GM19455 (cell line): ENCODE results near the gene GDPD1.
"Not testable (repeated sequence)": the region's sequence is repeated elsewhere in the genome, so short reads cannot be mapped to it uniquely, and the experiment has no call there.

Experiments used
- ATAC-seq: cut with Tn5 transposase; IDR thresholded peaks from one replicate; pipeline ENCODE4 v1.9.1; 2021; ENCODE audit not compliant: unreplicated experiment

GDPD1 gene

DNA sequence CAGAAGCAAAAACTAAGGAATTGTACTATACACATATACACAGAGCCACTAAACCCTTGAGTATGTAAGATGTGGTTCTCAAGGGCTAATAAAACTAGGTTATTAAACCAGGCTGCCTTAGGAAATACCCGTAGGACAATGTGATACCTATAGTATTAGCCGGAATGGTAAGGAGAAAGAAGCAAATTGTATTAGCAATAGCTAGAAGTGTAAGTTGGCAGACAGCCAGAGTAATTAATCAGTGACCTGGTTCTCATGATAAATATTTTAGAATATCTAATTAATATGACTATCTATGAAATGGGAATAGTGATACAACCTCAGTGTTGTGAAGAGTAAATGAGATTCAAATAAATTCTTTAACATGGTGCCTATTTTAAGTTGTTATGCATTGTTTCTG is 18.6 kb downstream of the GDPD1 start:
- ATAC-seq: no peak

DNA sequence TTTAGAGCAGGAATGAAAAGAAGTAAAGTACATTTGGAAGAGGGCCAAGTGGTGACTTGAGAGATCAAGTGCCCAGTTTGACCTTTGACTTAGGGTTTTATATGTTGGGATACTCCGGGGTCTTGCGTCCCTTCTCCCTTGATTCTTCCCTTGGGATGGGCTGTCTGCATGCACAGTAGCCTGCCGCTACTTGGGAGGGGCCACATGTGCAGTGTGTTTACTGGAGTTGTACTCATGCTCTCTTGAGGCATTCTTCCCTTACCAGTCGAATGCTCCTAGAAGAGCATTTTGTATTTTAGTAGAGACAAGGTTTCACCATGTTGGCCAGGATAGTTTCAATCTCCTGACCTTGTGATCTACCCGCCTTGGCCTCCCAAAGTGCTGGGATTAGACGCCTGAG is 23.8 kb downstream of the GDPD1 start:
- no peak for ATAC-seq

DNA sequence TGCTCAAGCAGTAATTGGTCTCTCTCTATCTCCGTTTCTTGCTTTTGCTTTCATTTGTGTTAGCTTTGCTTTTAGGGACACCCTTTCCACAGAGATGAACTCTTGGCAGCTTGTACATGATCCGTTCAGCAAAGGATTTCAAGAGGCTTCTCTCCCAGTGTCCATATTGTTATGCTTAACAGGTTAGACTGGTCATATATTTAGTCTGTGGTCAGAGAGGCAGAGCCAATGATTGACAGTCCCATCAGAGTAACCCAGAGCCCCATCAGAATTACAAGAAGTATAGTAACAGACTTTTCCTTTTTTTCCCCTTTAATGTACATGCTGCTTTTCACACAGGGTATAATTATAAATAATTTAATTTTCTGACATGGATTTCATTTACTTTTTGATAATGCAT is 34.4 kb downstream of the GDPD1 start:
- no peak for ATAC-seq

DNA sequence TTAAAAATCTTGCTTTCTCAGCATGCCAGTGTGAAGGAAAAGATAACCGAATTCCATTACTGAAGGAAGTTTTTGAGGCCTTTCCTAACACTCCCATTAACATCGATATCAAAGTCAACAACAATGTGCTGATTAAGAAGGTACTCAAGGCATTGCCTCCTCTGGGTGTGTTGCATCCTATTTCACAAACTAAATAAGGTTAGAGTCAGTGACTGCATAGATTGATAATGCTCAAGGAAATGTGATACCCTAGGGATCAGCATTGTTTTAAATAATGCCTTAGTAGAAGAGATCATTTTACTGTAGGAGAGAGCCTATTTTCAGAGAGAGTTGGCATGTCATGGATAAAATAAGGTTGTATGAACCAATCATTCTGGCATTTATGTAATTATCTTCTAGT is 36.8 kb downstream of the GDPD1 start:
- ATAC-seq: no peak

DNA sequence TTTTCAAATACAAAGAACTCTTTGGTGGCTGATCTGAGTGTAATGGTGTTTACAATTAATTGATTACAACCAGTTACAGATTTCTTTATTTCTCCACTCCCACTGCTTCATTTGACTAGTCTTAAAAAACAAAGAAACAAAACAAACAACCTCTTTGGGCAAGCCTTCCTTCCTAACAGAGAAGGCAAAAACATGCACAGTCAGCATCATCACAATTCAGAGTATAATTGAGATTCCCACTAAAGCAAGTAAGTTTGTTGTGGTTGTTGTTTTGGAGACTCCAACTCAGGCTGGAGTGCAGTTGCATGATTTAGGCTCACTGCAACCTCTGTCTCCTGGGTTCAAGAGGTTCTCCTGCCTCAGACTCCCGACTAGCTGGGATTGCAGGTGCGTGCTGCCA is 40.4 kb downstream of the GDPD1 start:
- no peak for ATAC-seq

DNA sequence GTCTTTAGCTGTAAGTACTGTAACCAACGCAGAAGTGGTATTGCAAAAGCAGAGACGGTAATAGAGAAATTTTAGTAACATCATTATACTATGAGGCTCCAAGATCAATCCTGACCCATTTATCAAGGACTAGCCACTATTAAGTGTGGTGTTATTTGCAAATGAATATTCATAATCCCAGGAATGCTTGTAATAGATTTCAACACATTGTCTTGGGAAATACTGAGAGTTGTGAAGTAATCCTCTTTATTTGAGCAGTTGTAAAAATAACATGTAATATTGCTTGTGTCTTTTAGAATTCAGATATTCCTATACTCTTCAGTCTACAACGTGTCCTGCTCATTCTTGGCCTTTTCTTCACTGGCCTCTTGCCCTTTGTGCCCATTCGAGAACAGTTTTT is 46.4 kb downstream of the GDPD1 start:
- ATAC-seq: no peak

DNA sequence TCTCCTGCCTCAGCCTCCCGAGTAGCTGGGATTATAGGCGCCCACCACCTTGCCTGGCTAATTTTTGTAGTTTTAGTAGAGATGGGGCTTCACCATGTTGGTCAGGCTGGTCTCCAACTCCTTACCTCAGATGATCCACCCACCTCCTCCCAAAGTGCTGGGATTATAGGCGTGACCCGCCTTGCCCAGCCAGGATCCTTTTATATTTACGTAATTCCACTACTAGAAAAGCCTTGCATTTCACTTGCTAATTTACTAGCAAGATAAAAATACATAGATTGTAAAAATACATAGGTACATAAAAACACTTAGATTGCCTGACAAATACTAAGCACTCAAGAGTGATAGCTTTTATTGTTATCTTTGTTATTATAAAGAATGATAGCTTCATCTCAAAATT is 47.5 kb downstream of the GDPD1 start:
- ATAC-seq: no peak

DNA sequence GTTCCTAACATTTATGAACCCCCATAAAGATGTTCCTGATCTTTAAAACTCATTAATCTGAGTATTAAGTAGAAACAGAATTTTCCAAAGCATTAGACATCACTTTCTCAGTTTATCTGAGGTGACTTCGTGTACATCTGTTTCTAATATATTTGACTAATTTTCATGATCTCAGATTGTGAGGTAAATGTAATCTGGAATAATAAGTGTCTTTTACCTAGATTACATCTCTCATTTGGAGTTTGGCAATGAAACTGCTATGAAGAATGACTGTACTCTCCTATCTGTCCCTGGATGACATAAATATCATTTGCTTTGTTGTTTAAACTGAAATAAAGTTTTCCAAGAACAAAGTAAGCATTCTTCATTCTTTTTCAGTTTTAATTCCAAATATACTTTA is 55.3 kb downstream of the GDPD1 start:
- no peak for ATAC-seq

DNA sequence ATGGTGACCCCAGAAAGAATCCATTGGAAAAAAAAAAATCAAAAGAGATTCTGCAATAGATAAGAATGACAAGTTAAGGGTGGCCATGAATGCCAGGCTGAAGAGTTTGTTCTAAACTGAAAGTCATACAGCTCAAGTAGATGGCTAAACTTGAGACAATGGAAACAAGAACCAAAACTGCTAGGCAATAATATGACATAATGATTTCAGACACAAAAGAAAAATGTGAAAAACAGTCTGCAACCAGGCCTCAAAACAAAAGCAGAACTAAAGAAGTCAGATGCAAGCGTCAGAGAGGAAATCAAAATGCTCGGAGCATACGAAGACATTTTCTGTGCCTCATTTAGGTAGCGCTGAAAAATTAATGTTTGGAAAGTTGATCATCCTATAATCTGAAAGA is 56.7 kb downstream of the GDPD1 start:
- ATAC-seq: peak; percentile 71

DNA sequence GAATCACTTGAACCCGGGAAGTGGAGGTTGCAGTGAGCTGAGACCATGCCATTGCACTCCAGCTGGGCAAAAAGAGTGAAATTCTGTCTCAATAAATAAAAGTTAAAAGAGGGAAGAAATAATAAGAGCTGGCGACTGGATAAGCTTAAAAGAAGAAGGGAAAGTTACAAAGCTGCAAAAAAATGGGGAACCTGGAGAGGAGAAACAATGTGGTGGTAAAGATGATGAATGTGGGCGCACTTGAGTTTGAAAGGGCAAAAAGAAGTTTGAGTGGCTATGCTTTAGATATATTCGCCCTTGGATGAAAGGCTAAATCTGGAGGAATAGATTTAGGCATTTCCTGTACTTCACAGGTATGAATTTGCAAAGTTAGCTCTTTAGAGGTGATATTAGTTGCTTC is 58.1 kb downstream of the GDPD1 start:
- ATAC-seq: no peak

DNA sequence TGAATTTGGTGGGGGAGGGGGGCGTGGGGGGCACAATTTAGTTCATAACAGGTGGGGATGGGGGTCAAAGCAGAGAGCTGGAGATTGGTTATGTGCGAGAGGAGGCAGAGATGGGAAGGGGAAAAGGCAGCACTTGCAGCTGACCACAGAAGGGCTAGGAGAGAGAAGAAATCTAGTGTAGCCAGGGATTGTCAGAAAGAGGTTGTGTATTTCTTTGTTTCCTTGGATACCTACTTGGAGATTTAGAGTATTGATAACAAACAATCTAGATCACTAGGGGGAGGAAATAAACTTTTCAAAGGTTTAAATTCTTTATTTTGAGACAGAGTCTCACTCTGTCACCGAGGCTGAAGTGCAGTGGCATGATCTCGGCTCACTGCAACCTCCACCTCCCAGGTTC is 64.0 kb downstream of the GDPD1 start:
- ATAC-seq: no peak

DNA sequence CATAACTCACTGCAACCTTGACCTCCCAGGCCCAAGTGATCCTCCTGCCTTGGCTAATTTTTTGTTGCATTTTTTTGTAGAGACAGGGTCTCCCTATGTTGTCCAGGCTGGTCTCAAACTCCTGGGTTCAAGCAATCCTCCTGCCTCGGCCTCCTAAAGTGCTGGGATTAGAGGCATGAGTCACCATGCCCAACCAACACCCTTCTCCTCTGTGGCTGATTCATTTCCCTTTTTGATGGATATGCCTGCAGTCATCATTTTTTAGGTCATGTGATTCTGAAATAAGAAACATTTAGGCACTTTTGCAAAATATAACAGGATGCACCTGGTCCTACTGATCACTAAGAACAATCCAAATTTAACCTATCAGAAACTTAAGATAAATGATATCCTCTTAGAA is 67.1 kb downstream of the GDPD1 start:
- no peak for ATAC-seq

DNA sequence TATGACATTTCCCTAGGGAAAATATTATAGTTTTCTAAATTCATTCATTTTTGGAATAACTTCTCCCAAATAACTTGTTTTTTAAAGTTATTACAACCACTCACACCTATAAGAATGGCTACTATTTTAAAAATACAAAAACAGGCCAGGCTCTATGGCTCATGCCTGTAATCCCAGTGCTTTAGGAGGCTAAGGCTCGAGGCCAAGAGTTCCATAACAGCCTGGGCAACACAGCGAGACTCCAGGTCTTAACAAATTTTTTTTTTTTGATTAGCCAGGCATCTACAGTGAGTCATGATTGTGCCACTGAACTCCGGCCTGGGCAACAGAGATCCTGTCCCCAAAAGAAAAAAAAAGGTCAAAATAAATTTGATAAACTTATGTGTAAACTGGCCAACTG is 67.6 kb downstream of the GDPD1 start:
- no peak for ATAC-seq

DNA sequence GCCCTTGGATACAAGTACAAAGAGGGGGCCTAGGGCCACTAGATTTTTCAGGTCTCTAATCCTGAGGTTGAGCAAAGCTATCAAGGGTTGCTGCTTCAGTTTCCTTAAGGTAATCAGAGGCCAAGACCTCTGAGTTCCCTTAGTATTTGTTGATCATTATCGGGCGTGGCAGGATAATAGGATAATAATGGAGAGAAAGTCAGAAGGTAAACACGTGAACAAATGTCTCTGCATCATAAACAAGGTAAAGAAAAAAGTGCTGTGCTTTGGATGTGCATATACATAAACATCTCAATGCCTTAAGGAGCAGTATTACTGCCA is 69.6 kb downstream of the GDPD1 start:
- no peak for ATAC-seq

DNA sequence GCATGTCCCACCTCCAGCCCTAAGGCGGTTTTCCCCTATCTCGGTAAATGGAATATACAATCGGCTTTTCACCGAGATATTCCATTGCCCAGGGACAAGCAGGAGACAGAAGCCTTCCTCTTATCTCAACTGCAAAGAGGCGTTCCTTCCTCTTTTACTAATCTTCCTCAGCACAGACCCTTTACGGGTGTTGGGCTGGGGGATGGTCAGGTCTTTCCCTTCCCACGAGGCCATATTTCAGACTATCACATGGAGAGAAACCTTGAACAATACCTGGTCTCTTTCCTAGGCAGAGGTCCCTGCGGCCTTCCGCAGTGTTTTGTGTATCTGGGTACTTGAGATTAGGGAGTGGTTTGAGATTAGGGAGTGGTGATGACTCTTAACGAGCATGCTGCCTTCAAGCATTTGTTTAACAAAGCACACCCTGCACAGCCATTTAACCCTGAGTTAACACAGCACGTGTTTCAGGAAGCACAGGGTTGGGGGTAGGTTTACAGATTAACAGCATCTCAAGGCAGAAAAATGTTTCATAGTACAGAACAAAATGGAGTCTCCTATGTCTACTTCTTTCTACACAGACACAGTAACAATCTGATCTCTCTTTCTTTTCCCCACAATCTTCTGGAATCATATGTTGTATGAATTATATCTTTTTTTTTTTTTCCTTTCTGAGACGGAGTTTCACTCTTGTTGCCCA is 70.1 kb downstream of the GDPD1 start:
- ATAC-seq: not testable (repeated sequence)

DNA sequence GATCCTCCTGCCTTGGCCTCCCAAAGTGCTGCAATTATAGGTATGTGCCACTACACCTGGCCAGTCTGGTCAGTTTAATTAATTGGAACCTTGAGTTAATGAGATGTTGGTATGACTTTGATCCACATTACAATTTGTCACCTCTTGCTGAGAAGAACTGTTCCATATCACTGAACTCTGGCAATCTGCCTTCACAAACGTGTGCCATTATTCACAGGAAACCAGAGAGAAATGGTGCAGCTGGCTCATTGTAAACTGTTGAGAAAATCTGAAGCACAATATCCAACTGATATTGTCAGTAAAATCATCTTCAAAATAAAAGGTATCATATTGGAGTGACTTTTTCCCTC is 71.8 kb downstream of the GDPD1 start:
- ATAC-seq: no peak

DNA sequence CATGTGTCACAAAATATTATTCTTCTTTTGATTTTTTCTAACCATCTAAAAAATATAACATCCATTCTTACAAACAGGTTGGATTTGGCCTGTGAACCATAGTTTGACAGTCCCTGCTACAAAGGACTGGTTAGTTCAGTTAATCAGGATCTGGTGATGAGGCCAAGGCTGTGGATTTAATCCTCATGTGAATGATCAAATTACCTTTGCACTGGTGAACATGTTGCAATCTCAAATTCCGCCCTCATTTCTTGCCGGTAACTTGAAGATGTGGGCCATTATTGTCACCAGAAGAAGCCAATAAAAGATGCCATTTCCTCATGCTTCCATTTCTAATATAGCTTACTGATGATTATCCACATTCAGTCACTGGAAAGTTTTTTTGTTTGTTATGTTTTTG is 75.9 kb downstream of the GDPD1 start:
- ATAC-seq: no peak

DNA sequence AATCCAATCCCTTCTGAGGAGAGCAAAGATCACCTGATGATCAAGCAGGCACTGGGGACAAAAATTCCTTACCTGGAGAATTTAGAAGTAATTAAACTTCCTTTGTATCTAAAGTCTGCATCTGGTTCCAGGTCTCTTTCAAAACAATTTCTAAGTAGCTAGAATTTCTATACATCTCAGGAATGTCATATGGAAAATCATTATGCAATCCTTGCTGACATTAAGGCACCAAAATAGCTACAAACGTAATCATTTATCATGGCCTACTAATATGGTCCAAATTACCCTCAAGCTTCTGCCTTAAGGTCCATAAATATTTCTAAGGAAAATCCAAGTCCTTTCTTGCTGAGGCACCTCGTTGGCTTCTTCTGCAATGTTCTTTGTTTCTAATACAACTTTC is 78.2 kb downstream of the GDPD1 start:
- no peak for ATAC-seq

DNA sequence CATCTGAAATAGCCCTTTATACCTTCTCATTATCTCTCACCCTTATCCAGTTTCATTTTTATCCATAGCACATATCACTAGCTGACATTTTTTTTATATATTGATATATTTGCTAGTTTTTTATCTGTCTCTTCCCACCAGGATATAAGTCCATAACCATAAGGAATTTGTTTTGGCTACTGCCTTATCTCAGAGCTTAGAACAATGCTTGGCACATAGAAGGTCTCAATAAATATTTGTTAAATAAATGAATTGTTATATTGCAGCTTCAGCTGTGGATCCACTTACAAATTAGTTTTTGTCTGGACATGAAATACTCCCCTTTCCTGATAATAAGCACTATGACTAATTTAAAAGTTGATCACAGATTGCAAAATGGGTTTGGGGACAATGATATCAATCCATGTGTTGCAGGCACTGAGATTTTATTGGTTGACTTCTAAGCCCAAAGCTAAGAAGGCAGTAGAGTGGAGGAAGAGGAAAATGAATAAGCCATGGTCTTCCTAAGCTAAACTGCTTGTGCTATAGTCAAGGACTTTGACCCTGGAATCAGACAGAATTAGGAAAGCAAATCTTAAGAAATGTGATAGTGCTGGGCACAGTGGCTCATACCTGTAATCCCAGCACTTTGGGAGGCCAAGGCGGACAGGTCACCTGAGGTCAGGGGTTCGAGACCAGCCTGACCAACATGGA is 79.2 kb downstream of the GDPD1 start:
- ATAC-seq: no peak

DNA sequence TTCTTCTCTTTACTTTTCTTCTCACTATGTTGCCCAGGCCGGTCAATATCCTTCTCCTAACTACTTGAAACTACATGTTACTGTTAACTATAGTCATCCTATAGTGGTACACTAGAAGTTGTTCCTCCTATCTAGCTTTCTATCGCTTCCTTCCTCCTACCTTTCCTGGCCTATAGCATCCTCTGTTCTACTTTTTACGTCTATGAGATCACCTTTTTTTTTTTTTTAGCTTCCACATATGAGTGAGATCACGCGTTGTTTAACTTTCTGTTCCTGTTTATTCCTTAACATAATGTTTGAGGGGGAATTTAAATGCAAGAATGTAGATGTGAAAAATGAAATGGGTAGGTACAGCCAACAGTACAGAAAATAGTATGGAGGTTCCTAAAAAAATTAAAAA is 80.6 kb downstream of the GDPD1 start:
- no peak for ATAC-seq

DNA sequence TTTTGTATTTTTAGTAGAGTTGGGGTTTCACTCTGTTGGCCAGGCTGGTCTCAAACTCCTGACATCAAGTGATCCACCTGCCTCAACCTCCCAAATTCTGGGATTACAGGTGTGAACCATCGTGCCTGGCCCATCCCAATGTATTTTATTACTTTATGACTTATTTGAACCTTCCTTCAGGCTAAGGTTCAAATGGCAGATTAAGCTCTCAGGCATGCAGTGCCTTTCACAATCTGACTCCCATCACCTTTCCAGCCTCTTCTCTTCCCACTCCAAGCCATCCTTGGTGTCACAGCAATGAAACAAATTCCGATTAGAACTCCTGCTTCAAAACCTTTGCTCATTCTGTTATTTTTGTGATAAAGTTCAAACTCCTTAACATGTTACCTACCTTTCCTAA is 84.5 kb downstream of the GDPD1 start:
- ATAC-seq: no peak

DNA sequence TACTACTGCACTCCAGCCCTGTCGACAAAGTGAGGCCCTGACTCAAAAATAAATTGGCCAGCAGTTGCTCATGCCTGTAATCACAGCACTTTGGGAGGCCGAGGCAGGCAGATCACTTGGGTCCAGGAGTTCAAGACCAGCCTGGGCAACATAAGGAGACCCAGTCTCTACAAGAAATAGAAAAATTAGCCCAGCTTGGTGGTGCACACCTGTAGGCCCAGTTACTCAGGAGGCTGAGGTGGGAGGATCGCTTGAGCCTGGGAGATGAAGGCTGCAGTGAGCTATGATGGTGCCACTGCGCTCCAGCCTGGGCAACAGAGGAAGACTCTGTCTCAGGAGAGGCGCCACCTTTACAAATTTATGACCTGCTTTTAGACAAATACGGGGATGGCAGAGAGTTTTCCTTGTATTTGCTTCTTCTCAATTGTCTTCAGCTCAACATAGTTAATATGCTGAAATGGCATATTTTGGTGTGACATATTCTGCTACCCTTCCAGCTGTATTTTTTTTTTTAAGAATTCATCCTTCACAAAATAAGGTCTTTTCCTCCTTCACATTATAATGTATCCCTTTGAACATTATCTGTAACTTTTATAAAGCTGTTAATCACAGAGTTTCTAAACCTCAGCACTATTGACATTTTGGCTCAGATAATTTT is 90.1 kb downstream of the GDPD1 start:
- ATAC-seq: no peak

DNA sequence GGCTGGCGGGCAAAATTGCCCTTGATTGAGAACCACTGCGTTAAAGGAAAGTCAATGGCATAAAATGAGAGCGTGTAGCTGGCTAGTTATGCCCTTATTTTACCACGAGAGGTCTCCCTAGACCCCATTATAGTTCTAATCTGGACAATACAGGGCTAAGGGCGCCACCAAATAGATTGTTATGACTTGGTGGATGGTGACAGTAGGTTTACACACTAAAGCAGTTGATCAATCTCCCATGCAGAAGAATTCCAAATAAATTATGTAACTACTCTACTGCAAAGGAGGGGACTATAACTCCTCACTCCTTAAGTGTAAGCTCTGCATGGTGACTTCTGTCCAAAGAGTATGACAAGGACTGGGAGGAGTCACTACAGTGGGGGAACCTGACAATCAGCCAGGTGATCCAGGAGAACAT is 90.7 kb downstream of the GDPD1 start:
- ATAC-seq: no peak
